Fibroblast of villous mesenchyme (primary cell): ENCODE data around the gene CCDC88A. TPM values are rescaled to one million over a fixed set of nuclear protein-coding genes. Genes with fewer than 3 reads are reported as not detected.

Source experiments
- DNase-seq: peaks from one replicate; pipeline ENCODE4 v3.0.0-alpha.2; 2010; ENCODE audit warnings: low read depth
- H3K4me3 ChIP-seq: 2 replicates; pipeline ENCODE4 v1.5.1; 2011; ENCODE audit warnings: low read depth, mild to moderate bottlenecking, low read length
- total RNA-seq: library from RNA; depleted of rRNA; stranded (reverse); fragments of >200 nt; gene quantifications from 2 replicates; pipeline ENCODE4 v1.2.3, GENCODE V29; 2012
- TF ChIP-seq, protein P1 (sequence below): IDR thresholded peaks from 2 replicates; pipeline ENCODE4 v1.5.1; 2012; ENCODE audit warnings: low read depth, mild to moderate bottlenecking, low read length; ENCODE audit not compliant: insufficient read depth

Gene CCDC88A
- total RNA-seq, 1 donor: 70.8 TPM

- H3K4me3 ChIP-seq: peak overlapping the region; percentile 91
- DNase-seq: peak; percentile 42
- TF ChIP-seq, protein P1, sequence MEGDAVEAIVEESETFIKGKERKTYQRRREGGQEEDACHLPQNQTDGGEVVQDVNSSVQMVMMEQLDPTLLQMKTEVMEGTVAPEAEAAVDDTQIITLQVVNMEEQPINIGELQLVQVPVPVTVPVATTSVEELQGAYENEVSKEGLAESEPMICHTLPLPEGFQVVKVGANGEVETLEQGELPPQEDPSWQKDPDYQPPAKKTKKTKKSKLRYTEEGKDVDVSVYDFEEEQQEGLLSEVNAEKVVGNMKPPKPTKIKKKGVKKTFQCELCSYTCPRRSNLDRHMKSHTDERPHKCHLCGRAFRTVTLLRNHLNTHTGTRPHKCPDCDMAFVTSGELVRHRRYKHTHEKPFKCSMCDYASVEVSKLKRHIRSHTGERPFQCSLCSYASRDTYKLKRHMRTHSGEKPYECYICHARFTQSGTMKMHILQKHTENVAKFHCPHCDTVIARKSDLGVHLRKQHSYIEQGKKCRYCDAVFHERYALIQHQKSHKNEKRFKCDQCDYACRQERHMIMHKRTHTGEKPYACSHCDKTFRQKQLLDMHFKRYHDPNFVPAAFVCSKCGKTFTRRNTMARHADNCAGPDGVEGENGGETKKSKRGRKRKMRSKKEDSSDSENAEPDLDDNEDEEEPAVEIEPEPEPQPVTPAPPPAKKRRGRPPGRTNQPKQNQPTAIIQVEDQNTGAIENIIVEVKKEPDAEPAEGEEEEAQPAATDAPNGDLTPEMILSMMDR: no peak
Measured at GRCh38 chr2:55418072-55418471, 1.6 kb downstream of the CCDC88A start.

- no peak for DNase-seq
- H3K4me3 ChIP-seq: peak overlapping the region; percentile 91
Measured at GRCh38 chr2:55416786-55417568, 2.7 kb downstream of the CCDC88A start.

GRCh38 chr2:55415300-55415699, 4.4 kb downstream of the CCDC88A start:
- DNase-seq: no peak
- H3K4me3 ChIP-seq: no peak overlapping the region
- TF ChIP-seq, protein P1: no peak

More at GRCh38 chr2:55416786-55417568, 2.7 kb downstream of the CCDC88A start:
- TF ChIP-seq, protein P1: no peak

GRCh38 chr2:55408918-55409868, 10.5 kb downstream of the CCDC88A start:
- no peak for DNase-seq
- TF ChIP-seq, protein P1: no peak
- H3K4me3 ChIP-seq: no peak overlapping the region

DNA sequence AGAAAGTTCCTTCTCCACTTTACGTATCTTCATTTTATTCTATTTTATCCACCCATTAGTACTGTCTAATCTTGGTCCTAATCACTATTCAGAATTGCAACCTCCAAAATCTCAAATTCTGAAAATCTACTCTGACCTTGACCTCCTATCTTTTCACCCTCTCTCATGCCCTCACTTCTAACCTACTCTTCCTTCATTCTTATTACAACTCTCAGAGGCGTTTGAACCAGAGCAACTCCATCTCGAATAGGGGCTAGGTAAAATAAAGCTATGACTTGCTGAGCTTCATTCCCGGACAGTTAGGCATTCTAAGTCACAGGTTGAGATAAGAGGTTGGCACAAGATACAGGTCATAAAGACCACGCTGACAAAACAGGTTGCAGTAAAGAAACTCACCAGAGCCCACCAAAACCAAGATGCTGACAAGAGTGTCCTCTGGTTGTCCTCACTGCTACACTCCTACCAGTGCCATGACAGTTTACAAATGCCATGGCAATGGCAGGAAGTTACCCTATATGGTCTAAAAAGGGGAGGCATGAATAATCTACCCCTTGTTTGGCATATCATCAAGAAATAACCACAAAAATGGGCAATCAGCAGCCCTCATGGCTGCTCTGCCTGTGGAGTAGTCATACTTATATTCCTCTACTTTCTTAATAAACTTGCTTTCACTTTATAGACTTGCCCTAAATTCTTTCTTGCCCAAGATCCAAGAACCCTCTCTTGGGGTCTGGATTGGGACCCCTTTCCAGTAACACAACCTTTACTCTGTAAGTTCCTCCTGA, 11.4 kb downstream of the CCDC88A start:
- H3K4me3 ChIP-seq: no peak overlapping the region
- no peak for DNase-seq
- TF ChIP-seq, protein P1: no peak

- TF ChIP-seq, protein P1: no peak
- no peak for DNase-seq
- no peak overlapping the region for H3K4me3 ChIP-seq
Measured at GRCh38 chr2:55405116-55405515, 14.5 kb downstream of the CCDC88A start.
